ENCODE results near the gene HK1.

DNA sequence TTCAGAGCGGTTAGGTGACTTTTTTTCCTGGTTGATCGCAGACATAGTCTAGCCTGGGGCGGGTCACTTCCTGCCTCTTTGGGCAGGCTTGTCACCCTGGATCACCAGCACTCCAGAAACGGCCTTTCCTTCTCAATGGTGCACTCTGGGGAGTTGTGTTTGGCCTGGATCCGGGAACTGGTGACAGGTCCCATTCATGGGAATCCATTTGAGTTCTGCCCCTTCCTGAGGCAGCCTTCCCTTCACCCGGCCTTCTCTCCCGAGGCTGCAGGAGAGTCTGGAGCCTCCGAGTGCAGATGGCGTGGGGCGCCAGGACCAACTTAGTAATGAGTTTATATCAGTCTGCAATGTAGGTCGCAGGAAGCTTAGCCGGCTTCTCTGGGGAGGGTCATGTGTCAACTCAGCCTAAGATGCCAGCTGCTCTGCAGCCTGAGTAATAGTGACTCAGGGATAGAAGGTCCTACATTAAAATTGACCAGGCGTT lies 84.2 kb downstream of the HK1 start:
- TF ChIP-seq GATA2 (IDR thresholded peaks at IDR 0.05; ENCODE audit: low read depth, low read length) (no peak), GATA3 (IDR thresholded peaks at IDR 0.05; ENCODE audit: low read depth, low read length) (no peak)

All from SH-SY5Y (cell line).